EL (cell line): ENCODE results near the gene PFAS.
A peak's percentile ranks its signal among the peaks of the same experiment; 100 is the strongest.

Experiments
- DNase-seq: peaks from one replicate; pipeline ENCODE4 v3.0.0-alpha.2; 2016

Gene PFAS

GRCh38 chr17:8273884-8274444, 24.9 kb downstream of the PFAS start:
- no peak for DNase-seq

GRCh38 chr17:8274816-8275215, 25.7 kb downstream of the PFAS start:
- no peak for DNase-seq

DNA sequence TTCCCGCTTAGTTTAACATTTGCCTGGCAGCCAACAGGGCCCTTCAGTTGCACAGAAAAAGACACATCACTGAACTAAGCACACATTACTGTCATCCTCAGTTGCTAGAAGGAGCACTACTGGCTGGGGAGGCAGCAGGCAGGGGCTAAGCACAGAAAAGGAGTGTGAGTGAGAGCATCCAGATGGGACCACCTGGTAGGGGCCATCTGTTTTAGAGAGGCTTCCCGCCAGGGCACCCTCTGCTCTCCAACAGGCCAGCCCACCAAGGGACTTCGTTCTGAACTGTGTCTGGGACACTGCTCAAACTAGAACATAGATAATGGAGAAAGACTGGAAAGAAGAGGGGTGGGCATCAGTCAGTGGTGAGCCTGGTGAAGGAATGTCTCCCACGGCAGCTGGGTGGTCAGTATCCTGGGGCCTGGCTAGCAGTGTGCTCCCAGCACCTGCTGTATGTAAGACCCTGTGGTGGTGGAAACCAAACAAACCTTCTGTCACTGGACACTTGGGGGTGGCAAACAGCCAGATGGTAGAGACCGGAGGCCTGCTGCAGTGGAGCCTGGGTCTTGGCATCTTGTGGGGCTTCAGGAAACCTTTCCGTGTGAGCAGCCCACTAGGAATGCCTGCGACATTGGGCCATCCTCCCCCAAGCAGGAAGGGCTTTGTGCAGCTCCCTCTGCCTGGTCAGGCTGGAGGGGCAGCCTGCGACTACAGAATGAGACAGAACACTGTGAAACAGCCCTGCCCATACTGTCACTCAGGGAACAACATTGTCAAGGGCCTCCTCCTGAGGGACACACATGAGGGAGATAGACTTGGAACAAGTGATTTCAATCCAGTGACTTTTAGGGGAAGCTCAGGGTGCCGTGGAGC, 26.6 kb downstream of the PFAS start:
- no peak for DNase-seq

DNA sequence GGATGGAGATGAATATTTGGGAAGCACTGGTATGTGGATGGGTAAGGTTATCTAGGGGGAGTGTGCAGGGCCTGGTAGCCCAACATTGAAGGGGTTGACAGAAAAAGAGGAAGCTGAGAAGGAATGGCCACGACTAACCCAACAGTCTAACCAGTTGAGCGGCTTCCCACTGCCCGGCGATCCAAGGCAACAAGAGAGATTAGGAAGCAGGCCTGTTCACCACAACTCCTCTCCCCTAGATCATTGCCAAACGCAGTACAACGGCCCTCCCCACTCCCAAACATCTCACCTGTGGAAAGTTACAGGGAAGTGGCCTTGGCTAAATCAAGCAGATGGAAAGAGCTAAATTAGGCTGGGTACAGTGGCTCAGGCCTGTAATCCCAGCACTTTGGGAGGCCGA, 28.2 kb downstream of the PFAS start:
- DNase-seq = no peak

DNA sequence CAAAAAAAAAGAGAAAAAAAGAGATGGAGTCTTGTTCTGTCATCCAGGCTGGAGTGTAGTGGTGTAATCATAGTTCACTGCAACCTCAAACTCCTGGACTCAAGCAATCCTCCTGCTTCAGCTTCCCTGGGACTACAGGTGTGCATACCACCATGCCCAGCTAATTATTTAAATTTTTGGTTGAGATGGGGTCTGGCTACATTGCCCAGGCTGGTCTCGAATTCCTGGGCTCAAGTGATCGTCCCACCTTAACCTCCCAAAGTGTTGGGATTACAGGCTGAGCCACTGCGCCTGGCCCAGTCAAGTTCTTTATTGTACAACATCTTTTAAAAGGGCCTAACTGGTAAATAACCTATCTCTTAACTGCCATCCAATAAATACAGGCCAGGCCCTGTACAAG, 33.3 kb downstream of the PFAS start:
- no peak for DNase-seq

DNA sequence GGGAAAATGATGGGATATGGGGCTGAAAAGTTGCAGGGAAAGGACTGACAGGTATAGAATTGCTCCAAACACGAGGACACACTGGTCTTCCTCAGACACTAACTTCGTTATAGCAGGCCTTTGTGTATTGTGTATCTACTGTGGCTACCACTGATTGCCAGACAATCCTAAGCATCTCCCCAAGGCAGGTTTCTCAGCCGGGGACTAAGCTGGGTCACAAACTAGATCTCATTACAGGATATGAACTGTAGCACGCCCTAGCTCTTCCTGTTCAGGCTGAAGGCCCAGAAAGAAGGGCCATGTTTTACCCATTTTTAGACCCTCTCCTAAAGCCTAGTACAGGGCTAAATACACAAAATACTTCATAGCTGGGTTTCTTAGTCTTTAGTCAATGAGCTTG, 34.3 kb downstream of the PFAS start:
- no peak for DNase-seq

DNA sequence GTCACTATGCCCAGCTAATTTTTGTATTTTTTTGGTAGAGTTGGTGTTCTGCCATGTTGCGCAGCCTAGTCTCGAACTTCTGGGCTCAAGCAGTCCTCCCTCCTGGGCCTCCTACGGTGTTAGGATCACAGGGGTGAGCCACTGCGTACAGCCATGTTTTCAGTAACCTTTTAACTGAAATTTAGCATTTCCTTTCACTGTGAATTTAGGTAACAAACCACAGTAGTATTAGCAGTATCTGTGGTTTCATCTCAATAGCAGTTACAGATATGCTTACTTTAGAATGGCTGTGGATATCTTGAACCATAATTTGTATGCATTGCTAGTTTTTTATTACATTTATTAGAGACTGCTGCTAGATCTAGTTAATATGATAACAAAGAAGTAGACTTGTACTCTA, 35.0 kb downstream of the PFAS start:
- no peak for DNase-seq

DNA sequence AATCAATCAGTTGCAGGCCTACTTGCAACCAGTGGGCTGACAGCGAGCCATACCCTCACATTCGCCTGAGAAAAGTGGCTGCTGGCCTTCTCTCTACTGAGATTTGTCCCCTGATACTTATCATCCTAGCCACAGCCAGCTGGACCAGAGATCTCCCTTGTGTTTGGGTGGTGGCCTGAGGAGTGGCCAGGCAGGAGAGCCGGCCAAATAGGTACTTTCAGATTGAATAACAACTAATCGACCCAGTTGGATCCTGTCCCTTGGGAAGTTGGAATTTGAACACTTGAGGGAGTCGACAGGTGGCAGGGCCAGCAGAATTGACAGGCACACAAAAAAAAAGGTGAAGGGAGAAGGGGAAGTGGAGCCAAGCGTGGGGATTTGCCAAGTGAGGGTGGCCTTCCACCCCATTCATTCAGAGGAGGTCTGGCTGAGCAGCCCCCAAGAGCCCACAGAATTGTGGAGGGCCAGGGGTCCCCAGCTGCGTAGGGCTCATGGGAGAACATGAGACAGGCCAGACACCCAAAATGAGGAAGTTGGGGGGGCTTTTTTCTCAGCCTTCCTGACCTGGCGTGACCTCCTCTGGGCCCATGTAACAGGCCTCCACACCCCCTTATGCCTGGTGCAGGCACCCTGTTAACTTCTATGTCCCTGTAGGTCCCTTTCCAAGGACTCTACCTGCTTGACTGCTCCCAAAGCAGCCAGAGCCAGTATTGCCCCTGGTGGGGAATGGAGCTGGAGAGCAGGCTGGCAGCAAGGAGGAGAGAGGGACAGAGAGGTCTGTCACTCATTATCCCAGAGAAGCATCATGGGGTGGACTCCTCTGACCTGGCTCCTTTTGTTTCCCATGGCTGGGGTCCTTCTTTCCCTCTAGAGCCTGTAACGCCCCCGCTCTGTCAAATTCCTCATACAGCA, 36.4 kb downstream of the PFAS start:
- DNase-seq = no peak

DNA sequence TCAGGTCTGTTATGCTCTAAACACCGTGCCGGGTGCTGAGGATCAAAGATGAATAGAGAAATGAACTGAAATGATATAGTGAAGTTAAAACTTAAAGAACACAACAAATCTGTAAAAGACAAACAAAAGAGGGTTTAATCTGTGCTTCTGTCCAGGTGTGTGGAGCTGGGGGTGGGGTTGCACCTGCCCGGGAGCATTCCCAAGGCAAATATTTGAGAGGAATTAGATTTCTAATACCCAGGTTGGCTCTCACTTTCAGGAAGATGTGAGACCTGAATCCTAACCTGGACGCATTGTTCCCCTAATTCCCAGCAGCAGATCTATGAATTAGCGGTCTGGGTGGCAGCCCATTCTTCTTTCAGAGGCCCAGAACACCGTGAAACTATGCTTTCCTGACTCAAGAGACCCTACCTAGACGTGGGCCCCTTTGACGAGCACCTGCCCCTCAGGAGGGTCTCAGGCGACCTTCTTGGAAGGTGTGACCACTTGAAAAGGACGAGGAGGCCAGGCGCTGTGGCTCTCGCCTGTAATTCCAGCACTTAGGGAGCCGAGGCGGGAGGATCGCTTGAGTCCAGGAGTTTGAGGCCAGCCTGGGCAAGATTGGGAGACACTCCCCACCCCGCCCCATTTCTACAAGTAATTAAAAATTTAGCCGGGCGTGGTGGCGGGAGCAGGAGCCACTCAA, 38.7 kb downstream of the PFAS start:
- DNase-seq = peak; percentile 24

GRCh38 chr17:8288336-8289102, 39.4 kb downstream of the PFAS start, which contains the start of gene RANGRF:
Gene RANGRF (plus strand): TSS chr17:8288670. CDS start chr17:8288789, 119 bp downstream.
- peak; percentile 85 for DNase-seq

DNA sequence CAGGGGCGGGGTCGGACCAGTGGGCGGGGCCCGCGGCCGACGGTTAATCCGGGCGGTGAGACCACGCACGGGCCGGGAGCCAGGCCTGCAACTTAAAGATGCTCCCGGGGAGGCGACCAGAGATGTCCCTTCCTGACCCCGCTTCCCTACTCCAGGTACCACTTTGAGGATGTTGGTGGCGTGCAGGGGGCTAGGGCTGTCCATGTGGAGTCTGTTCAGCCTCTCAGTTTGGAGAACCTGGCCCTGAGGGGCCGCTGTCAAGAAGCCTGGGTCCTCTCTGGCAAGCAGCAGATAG, 40.0 kb downstream of the PFAS start:
- DNase-seq = no peak

DNA sequence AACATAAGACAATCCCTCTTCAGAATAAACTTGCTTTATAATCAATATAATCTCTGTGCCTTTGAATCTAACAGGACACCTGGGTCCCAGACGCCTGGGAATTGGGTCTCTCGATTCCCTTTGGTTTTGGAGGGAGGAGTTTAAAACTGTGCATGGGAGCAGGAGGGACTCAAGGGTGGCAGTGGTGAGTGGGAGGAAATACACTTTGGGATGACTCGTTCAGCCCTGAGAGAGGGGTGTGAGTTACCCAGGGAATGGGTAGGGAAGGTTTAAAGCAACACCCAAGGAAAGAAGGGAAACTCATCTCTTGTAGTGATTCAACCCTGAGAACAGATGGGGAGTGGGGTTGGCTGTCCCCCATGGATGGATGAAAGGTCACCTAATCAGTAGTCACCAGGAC, 41.0 kb downstream of the PFAS start:
- DNase-seq = peak; percentile 36

GRCh38 chr17:8292639-8293395, 43.7 kb downstream of the PFAS start:
- no peak for DNase-seq

- no peak for DNase-seq
These were observed 45.3 kb downstream of the PFAS start for GRCh38 chr17:8294361-8294760.

DNA sequence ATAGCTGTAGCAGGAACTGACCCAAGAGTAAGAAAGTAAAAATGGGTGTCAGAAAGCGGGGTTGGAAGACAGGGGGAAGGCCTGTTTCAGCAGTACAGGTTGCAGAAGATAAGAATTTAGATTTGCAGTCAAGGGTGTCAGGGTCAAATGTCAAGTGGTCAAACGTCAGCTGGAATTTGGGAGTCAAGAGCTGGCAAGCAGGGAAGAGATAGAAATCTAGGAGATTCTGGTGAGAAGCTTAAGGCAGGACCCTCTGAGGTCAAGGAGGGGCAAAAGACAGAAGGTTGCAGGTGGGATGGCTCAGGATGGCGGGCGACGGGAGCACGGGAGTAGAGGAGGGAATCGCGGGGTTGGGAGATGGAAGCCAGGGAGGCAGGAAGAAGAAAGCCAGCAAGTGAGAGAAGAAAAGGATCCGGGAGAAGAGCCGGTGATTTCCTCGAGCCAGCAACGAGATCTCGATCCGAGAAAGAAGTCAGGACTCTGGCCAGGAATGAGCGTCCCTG, 45.8 kb downstream of the PFAS start:
- no peak for DNase-seq

DNA sequence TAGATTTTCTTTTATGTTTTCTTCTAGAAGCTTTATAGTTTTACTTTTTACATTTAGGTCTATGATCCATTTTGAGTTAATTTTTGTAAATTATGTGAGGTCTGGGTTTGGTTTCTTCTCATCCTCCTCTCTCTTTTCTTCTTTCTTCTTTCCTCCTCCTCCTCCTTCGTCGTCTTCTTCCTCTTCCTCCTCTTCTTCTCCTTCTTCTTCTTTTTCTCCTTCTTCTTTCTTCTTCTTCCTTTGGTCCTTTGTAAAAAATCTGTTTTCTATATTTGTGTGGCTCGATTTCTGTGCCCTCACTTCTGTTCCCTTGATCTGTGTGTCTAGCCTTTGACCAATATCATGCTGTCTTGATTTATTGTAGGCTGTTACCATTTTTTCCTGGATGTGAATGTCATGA, 51.1 kb downstream of the PFAS start:
- no peak for DNase-seq

DNA sequence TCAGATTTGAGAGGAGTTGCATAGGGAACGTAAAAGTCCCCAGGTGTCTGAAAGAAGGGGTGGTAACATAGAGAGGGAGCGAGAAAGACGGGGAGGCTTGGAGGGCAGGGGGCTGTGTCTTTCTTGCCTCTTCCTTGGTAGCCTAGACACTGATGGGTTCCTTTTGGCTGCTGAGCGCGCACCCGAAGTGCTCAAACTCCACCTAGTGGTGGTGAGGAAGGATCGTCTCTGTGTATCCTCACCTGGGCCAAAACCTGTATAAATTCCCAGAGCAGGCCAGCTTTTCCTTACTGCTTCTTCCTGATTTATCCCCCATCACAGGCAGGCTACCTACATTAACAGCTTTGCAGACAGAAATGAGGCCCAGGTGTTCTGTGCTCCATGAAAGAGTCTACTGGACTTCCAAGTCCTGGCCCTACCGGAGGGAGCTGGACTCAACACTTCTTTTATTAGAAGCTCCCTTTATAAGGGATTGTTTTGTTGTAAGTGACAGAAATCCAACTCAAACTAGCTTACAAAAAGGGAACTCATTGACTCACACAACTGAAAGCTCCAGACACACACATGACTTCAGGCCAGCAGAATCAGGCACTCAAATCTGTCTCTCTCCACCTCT, 51.6 kb downstream of the PFAS start:
- peak; percentile 63 for DNase-seq

- DNase-seq = no peak
These were observed 61.6 kb downstream of the PFAS start for GRCh38 chr17:8310601-8311123.

DNA sequence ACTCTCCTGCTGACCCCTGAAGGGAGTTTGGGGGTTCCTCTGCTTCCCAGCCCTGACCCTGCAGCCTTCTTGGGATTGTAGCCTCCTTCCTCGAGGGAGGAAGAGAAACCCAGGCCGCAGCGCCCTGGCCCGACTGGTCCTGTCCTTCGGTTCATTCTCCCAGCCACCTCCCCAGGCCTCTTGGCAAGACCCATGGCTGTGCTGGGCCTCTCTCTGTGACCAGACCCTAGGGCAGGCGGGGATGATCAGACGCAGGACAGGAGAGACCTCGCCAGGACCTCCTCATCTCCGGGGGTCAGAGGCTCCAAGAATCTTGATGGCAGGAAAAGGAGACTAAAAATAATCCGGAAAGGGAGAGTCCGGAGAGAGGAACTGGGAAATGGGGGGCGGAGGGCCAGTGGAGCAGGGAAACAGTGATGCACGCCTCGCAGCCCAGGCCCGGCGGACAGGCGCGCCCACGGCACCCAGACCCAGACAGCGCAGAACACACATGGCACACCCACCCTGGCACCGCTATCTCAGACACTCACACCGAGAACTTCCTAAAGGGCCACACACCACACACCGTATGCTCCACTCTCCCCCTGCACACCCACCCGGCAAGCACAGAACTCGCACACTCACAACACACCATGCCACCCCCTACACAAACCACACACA, 62.2 kb downstream of the PFAS start:
- DNase-seq = no peak

GRCh38 chr17:8312251-8312650, 63.2 kb downstream of the PFAS start:
- no peak for DNase-seq
